ENCODE results near the gene ASB15.

- TF ChIP-seq ZNF70 (CRISPR knock-in tag; IDR thresholded peaks at IDR 0.05) (no peak), PPARA (CRISPR knock-in tag; IDR thresholded peaks at IDR 0.05; ENCODE audit: borderline replicate concordance) (no peak)
- TF ChIP-seq, protein P1, sequence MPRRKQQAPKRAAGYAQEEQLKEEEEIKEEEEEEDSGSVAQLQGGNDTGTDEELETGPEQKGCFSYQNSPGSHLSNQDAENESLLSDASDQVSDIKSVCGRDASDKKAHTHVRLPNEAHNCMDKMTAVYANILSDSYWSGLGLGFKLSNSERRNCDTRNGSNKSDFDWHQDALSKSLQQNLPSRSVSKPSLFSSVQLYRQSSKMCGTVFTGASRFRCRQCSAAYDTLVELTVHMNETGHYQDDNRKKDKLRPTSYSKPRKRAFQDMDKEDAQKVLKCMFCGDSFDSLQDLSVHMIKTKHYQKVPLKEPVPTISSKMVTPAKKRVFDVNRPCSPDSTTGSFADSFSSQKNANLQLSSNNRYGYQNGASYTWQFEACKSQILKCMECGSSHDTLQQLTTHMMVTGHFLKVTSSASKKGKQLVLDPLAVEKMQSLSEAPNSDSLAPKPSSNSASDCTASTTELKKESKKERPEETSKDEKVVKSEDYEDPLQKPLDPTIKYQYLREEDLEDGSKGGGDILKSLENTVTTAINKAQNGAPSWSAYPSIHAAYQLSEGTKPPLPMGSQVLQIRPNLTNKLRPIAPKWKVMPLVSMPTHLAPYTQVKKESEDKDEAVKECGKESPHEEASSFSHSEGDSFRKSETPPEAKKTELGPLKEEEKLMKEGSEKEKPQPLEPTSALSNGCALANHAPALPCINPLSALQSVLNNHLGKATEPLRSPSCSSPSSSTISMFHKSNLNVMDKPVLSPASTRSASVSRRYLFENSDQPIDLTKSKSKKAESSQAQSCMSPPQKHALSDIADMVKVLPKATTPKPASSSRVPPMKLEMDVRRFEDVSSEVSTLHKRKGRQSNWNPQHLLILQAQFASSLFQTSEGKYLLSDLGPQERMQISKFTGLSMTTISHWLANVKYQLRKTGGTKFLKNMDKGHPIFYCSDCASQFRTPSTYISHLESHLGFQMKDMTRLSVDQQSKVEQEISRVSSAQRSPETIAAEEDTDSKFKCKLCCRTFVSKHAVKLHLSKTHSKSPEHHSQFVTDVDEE (CRISPR knock-in tag; IDR thresholded peaks at IDR 0.05), result no peak
Measured at GRCh38 chr7:123657304-123657685, 55.7 kb downstream of the ASB15 start.
